ENCODE results near the gene ADARB1.

GRCh38 chr21:45156459-45156858 is 82.1 kb downstream of the ADARB1 start:
- no peak for TF ChIP-seq CTCF (IDR thresholded peaks at IDR 0.05; ENCODE audit: low read depth, low read length)
- no peak for TF ChIP-seq POLR2A (IDR thresholded peaks at IDR 0.05; ENCODE audit: extremely low read depth, insufficient read length)

Measured in NB4 (cell line).